HG03045 (cell line): ENCODE results near the gene INHBE.
"Not testable (repeated sequence)": the region's sequence is repeated elsewhere in the genome, so short reads cannot be mapped to it uniquely, and the experiment has no call there.

Experiments
- ATAC-seq: cut with Tn5 transposase; IDR thresholded peaks from one replicate; pipeline ENCODE4 v1.9.1; 2021; ENCODE audit warnings: mild to moderate bottlenecking, moderate library complexity; ENCODE audit not compliant: unreplicated experiment

Gene INHBE, protein sequence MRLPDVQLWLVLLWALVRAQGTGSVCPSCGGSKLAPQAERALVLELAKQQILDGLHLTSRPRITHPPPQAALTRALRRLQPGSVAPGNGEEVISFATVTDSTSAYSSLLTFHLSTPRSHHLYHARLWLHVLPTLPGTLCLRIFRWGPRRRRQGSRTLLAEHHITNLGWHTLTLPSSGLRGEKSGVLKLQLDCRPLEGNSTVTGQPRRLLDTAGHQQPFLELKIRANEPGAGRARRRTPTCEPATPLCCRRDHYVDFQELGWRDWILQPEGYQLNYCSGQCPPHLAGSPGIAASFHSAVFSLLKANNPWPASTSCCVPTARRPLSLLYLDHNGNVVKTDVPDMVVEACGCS

DNA sequence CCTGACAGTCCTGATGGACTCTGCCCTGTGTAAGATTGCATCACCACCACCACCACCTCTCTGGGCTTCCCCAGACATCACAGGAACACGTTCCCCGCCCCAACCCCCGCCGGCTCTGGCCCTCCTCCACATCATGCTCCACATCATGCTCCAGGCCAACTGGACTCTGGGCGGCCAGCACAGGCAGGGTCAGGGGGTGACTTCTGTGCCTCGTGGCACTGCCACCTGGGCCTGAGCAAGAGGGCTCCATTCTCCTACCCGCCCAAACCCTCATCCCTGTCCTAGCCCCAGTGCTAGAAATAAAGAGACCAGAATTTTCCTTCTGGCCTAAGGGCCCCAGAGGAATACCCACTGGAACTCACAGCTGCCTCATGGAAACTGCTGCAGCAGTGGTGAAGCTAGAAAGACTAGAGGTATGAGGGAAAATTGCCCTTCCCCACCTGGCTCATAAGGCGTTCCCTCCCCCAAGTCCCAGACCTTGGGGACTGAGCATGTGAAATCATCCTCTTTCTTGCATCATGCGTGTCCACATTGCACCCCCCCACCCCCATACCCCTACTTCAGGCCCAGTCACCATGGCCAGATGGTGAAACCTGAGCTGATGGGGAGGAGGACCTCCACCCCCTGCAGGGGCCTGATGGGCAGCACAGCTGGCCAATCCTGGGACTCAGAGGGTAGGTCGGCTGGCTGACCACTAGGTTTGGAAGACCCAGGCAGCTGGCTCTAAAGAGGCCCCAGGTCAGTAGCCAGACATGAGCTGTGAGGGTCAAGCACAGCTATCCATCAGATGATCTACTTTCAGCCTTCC is at the start of gene INHBE:
INHBE (plus strand) TSS at position 742 of the 808 bp plus-strand sequence. CDS start 230 bp downstream, outside the sequence.
- ATAC-seq, result no peak

DNA sequence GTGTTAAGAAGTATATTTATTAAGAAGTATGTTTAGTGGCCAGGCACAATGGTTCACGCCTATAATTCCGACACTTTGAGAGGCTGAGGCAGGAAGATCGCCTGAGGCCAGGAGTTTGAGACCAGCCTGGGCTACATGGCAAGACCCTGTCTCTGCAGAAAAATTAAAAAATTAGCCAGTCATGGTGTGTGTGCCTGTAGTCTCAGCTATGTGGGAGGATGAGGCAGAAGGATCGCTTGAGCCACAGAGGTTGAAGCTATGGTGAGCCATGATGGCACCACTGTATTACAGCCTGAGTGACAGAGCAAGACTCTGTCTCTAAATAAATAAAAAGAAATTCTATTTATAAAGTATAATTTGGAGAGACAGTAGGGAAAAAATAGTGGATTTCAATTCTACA is 44.6 kb upstream of the INHBE start:
- no peak for ATAC-seq

DNA sequence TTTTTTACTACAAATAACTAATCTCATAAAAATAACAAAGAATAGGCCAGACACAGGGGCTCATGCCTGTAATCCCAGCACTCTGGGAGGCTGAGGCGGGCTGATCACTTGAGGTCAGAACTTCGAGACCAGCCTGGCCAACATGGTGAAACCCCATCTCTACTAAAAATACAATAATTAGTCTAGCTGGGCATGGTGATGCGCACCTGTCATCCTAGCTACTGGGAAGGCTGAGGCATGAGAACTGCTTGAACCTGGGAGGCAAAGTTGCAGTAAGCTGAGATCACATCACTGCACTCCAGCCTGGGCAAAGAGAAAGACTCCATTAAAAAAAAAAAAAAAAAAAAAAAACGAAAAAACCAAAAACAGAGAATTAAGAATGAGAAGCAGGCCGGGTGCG is 40.9 kb upstream of the INHBE start:
- not testable (repeated sequence) for ATAC-seq

DNA sequence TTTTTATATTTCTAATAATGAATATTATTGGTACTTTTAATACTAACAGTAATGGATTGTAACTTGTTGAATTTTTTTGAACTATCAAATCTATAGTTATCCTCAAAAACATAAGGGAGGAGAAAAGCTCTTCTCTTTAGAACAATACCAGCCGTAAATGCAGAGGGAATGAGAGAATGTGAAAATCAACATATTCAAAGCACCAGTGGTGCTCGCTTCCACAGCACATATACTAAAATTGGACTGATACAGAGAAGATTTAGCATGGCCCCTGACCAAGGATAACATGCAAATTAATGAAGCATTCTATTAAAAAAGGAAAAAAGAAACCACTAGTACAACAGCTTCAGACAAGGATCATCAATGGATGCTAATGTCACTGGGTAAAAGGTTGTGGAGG is 40.0 kb upstream of the INHBE start:
- no peak for ATAC-seq

DNA sequence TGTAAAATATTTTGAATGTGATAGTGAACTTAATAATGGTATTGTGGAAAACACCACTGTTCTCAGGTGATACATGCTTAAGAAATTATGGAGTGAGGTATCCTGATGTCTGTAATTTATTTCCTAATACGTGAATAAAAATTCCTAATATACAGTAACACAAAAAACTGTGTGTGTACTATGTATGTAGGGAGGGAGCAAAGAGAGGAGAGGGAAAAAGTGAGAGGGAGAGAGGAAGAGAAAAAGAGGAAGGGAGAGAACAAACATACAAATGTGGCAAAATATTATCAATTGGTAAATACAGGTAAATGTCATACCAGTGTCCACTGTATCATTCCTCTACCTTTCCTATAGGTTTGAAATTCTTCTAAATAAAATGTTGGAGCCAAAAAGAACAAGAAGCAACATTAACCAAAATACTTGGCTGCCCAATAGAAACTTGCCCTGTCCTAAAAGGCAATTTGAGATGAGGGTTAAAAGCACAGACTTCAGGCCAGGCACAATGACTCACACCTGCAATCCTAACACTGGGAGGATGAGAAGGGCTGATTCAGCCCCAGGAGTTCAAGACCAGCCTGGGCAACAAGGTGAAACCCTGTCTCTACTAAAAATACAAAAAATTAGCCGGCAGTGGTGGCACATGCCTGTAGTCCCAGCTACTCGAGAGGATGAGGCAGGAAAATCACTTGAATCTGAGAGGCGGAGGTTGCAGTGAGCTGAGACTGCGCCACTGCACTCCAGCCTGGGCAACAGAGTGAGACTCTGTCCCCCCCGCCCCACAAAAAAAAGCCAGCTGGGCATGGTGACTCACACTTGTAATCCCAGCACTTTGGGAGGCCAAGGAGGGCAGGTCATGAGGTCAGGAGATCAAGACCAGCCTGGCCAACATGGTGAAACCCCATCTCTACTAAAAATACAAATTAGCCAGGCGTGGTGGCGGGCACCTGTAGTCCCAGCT is 38.8 kb upstream of the INHBE start:
- no peak for ATAC-seq

DNA sequence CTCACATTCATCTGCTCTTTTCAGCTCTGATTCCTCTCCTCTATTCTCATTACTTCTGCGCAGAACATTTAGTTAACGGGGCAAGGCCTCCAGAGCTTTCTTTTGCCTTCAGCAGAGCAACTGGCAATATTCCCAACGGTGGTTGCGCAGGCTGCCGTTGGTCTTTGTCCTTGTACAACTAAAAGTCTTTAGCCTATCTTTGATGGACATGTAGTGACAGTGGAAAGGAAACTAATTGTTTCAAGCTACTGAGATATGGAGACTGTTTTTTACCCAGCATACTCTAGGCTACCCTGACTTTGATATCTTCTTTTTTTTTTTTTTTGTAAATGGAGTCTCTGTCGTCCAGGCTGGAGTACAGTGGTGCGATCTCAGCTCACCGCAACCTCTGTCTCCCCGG is 36.9 kb upstream of the INHBE start:
- no peak for ATAC-seq

DNA sequence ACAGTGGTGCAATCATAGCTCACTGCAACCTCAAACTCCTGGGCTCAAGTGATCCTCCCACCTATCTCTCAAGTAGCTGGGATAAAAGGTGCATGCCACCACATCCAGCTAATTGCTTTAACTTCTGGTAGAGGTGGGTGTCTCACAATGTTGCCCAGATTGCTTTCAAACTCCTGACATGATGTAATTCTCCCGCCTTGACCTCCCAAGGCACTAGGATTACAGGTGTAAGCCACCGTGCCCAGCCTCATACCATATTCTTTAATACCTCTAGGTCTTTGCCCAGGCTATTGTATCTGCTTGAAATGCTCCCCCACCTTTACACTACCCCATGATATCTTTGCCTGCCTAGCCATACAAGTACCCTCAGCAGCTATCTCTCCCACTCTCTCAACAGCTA is 35.6 kb upstream of the INHBE start:
- no peak for ATAC-seq

DNA sequence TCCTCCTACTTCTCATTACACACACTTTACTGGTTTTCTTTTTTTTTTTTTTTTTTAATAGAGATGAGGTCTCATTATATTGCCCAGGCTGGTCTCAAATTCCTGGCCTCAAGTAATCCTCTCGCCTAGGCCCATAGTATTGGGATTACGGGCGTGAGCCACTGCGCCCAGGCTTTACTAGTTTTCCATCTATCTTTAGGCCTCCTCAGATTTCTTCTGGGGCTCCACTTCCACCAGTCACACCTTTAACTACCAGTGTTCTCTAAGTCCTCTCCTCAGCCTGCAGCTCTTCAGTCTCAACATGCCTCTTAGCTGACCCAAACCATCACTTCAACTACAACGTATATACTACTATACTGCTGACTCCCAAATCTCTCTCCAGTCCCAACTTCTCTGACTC is 34.6 kb upstream of the INHBE start:
- ATAC-seq, result no peak

DNA sequence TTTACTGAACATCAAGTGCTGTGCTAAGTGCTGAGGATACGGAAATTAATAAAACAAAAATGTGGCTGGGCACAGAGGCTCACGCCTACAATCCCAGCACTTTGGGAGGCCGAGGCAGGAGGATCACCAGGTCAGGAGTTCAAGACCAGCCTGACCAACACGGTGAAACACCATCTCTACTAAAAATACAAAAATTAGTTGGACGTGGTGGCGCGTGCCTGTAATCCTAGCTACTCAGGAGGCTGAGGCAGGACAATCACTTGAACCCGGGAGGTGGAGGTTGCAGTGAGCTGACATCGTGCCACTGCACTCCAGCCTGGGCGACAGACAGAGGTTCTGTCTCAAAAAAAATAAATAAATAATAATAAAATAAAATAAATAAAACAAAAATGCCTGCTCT is 28.2 kb upstream of the INHBE start:
- not testable (repeated sequence) for ATAC-seq

DNA sequence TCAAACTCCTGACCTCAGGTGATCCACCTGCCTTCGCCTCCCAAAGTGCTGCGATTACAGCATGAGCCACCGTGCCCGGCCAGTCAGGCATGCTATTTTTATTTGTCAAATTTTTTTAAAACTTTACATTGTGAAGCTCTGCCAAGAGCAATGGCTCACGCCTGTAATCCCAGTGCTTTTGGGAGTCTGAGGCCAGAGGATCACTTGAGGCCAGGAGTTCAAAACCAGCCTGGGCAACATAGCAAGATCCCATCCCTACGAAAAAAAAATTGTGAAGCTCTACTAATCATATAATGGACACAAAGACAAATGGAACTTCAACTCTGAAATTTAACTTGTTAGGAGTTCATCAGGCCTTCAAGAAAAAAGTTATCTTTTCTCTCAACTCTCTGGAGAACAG is 26.1 kb upstream of the INHBE start:
- ATAC-seq, result no peak

DNA sequence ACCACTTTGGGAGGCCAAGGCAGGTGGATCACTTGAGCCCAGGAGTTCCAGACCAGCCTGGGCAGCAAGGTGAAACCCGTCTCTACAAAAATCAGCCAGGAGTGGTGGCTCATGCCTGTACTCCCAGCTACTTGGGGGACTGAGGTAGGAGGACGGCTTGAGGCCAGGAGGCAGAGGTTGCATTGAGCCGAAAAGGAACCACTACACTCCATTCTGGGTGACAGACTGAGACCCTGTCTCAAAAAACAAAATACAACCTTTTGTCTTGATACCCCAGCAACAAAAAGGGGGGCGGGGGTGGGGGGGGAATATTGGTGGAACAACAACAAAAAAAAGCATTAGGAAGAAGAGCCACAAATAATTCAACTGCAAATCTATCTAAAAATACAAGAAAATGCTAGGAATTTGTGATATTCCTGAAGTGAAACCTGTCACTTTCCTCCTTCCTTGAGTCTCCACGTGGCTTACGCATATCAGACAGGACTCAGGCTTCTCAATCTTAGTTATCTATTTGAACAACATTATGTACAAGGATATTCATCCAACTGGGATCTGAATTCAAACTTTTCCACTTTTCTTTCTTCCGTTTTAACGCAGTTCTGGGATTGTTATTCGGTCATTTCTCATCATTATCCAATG is 25.5 kb upstream of the INHBE start:
- ATAC-seq, result no peak

DNA sequence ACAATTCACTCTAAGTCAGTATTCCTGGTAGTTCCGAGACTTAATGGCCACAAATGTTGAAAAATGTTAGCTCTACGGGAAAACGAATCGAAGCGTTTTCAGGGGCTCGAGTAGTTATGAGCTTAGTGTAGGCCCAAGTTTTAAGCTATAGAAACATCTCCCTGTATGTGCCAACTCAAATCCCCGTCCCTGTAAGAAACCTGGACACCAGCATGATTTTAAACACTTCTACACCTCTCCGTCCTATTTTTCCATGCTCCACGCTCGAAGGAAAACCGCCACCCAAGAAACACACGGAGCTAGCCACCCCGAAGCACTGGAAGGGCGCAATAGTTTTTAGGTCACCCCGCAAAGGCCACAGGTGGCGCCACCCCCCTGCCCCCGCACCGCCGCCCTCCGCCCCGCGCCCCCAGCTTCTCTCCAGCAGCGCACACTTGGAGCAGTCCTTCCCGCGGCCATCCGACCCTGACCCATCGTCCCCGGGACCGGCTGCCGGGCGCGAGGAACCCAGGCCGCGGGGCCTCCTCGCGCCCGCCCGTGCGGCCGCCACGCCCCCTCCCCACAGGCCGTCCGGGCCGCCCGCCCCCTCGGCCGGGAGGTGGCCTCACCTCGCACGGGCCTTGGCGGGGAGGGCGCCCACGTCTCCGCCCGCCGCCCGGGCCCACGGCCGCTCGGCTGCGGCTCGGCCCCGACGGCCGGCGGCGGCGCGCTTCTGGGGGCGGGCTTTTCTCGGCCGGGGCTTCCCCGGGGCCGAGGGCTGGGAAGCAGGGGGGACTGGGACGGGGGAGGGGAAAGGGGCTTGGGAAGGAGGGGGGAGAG is 24.8 kb upstream of the INHBE start:
- ATAC-seq, result peak; percentile 60

DNA sequence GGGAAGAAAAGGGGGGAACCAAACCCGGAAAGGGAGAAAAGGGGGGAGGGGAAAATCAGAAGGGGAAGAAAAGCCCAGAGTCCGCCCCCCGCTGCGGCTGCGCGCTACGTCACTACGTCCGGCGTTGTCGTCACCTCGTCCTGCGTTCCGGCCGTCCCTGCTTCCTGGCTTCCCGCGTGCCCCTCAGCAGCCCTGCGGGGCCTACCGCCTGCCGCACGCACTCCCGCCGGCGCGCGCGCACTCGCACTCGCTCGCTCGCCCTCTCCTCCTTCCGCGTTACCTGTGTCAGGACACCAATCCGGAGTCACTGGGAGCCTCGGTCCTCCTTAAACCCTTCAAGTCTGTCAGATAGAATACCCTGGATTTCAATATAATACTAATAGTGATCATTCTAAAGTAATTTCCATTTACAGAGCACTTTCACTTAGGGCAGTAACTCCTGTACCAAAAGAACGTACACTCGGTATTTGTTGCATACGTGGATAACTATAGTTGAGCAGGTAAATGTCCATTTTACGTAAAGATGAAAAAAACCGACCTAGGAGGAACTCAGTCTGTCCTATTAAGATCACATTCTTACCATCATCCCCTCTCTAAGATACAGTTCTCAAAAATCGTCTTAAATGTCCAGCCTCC is 24.1 kb upstream of the INHBE start, which contains the start of gene R3HDM2:
R3HDM2 (minus strand) TSS at position 113 of the 636 bp plus-strand sequence. CDS start 120,615 bp downstream, outside the sequence.
- peak; percentile 94 for ATAC-seq

DNA sequence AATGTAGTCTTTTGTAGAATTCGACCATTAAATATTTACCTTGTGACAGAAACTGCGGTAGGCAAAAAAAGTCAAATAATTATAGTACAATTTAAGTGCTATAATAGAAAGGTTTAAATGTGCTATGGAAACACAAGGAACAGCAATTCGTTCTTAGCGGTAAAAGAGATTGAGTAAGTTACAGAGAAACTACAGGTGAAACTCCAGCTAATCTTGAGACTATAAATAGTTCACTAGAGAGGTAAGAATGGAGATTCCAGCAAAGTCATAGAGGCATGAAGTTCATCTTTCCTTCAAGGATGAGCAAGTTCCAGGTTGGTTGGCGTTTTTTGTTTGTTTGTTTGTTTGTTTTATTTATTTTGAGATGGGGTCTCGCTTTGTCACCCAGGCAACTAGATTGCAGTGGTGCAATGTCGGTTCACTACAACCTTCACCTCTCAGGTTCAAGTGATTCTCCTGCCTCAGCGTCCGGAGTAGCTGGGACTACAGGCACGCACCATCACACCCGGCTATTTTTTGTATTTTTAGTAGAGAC is 23.4 kb upstream of the INHBE start:
- no peak for ATAC-seq

DNA sequence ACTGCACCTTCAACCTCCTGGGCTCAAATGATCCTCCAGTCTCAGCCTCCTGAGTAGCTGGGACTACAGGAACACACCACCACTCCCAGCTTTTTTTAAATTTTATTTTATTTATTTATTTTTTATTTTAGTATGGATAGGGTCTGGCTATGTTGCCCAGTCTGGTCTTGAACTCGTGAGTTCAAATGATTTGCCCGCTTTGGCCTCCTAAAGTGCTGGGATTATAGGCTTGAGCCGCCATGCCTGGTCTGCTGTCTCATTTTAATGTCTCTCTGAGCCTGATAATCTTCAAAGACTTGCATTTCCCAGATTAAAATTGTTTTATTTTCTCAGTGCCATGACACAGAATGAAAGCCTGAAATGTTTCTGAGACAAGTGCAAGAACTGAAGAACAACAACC is 21.7 kb upstream of the INHBE start:
- ATAC-seq, result no peak

DNA sequence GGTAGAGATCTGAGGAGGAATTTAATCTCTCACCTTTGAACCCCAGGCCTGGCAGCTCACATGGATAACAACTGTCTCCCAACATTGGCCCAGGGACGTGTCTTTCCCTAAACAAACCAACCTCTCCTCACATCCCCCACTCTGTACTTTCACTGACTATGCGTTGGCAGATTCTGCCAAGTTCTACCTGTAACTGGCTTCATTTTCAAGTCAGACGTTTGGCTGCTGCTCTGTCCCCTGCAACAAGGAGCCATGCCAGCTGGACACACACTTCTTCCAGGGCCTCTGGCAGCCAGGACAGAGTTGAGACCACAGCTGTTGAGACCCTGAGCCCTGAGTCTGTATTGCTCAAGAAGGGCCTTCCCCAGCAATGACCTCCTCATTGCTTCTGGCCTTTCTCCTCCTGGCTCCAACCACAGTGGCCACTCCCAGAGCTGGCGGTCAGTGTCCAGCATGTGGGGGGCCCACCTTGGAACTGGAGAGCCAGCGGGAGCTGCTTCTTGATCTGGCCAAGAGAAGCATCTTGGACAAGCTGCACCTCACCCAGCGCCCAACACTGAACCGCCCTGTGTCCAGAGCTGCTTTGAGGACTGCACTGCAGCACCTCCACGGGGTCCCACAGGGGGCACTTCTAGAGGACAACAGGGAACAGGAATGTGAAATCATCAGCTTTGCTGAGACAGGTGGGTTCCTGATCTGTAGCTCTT is 20.4 kb upstream of the INHBE start, which contains the start of gene INHBC:
INHBC (plus strand) TSS at position 268 of the 707 bp plus-strand sequence; CDS start at position 371, 103 bp downstream.
- no peak for ATAC-seq

DNA sequence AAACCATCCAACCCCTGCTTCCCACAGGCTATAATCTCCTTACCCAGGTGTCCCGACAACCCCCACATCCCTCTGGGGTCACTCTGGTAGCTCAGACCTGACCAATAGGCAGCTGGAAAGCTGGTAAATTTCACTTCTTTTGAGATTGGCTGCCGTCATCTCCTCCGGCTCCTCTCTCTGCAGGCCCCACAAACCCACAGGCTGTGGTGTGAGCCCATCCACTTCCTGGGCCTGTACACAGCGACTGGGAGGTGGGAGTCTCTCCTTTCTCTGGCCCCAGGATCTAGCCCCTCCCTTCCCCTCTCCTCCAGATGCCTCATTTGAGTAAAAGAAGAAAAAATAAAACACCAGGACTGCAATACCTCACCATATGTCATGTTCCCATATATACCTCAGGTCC is 19.8 kb upstream of the INHBE start:
- ATAC-seq, result no peak

DNA sequence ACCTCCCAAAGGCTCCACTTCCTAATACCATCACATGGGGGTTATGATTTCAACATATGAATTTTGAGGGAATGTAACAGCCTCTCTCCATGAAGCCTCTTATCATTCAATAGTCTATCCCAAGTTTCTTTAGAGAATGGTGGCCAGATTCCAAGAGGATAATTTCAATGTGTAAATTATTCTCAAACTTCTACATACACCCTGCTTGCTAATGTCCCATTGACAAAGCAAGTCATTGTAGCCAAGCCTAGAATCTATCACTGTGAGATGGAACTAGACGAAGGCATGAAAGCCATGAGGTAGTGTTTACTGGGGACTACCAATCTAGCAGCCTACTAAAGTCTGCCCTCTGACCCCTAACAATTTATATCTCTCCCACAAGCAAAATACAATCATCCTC is 16.7 kb upstream of the INHBE start:
- no peak for ATAC-seq
